ENCODE results near the gene QARS1.

Gene QARS1

DNA sequence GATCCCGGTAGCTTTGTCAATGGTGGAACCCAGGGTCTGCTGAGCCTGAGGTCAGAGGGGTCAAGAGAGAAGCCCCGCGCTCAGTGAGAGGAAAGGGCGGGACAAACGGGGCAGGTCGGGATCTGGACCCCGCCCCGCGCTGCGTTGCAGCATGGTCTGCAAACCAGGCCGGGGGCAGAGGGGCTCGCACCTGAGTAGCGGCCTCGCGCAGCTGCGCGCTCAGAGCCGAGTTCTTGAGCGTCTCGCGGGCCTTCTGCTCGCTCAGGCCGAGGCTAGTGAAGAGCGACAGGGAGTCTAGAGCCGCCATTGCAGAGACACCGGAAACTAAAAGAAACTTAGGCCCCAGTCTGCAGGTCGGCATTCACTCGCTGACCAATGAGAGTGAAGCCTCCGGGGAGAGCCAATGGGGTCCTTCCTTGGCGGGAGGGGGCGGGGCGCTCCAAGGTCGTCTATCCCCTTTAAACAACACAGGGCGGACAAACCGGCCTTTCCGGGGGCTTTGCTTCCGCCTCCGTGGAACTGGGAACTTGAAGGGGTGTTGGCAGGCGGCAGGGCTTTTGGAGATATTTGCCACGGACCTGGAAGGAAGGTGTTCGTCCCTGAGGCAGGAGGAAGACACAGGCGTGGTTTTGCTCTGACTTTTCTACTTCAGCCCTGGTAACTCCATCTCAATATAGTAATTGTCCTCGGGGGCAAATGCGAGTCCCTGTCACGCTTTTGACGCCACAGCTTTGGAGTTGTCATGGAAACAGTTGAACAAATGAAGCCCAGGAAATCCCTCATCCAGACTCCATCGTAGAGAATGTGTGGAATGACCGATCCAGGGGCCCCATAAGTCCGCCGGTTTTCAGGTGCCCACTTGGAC, at the start of gene QARS1:
Gene QARS1, minus strand, starts transcription at position 331 of the 865 bp plus-strand sequence. Its CDS starts 24 bp downstream, at position 307.
- Mint-ChIP-seq H3K4me3 (peak within 1 kb of the TSS; percentile 98), H3K27me3 (no peaks in the 10 kb centered on the region), H3K36me3 (ENCODE audit: low read depth) (peaks cover 82% of the 10 kb centered on the region), H3K4me1 (ENCODE audit: low read depth) (peaks cover 30% of the 10 kb centered on the region), H3K27ac (peak within 1 kb of the TSS; percentile 96), H3K9me3 (no peaks in the 10 kb centered on the region)
- intact Hi-C loops (cut with micrococcal nuclease): loop anchor here (1.0 kb wide), 2 partner anchors 10 to 16 kb away; partner anchors contain the start of genes QRICH1 and USP19

- H3K4me1 Mint-ChIP-seq (ENCODE audit: low read depth): no peaks in the 10 kb centered on the region
- no peaks in the 10 kb centered on the region for H3K36me3 Mint-ChIP-seq (ENCODE audit: low read depth)
- intact Hi-C loops (cut with micrococcal nuclease): no loop called here
- no peak overlapping the region for H3K4me3 Mint-ChIP-seq
- H3K27me3 Mint-ChIP-seq: peaks cover 3% of the 10 kb centered on the region
- no peaks in the 10 kb centered on the region for H3K9me3 Mint-ChIP-seq
- no peak overlapping the region for H3K27ac Mint-ChIP-seq
Observed at GRCh38 chr3:49153349-49153912, 48.9 kb upstream of the QARS1 start.

GRCh38 chr3:49151610-49152009, 47.1 kb upstream of the QARS1 start:
- intact Hi-C loops (cut with micrococcal nuclease): no loop called here
- Mint-ChIP-seq H3K4me3 (no peak overlapping the region), H3K4me1 (ENCODE audit: low read depth) (no peaks in the 10 kb centered on the region), H3K9me3 (no peaks in the 10 kb centered on the region), H3K27me3 (peaks cover 4% of the 10 kb centered on the region), H3K36me3 (ENCODE audit: low read depth) (no peaks in the 10 kb centered on the region), H3K27ac (no peak overlapping the region)

DNA sequence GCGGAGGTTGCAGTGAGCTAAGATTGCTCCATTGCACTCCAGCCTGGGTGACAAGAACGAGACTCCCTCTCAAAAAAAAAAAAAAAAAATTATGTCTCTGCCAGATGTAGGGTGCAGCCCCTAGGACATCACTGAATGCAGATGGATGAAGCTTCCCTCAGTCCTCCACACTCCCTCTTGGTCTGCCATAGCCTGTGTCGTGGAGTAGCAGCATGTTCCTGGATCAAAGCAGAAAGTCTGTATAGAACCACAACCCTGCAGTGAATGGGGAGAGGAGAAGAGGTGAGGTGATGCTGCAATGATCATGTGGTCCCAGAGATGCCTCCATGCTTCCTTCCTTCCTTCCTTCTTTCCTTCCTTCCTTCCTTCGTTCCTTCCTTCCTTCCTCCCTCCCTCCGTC, 43.6 kb upstream of the QARS1 start:
- Mint-ChIP-seq H3K36me3 (ENCODE audit: low read depth) (no peaks in the 10 kb centered on the region), H3K27me3 (peaks cover 4% of the 10 kb centered on the region), H3K4me1 (ENCODE audit: low read depth) (no peaks in the 10 kb centered on the region), H3K4me3 (no peak overlapping the region), H3K9me3 (no peaks in the 10 kb centered on the region), H3K27ac (no peak overlapping the region)
- intact Hi-C loops (cut with micrococcal nuclease): no loop called here

DNA sequence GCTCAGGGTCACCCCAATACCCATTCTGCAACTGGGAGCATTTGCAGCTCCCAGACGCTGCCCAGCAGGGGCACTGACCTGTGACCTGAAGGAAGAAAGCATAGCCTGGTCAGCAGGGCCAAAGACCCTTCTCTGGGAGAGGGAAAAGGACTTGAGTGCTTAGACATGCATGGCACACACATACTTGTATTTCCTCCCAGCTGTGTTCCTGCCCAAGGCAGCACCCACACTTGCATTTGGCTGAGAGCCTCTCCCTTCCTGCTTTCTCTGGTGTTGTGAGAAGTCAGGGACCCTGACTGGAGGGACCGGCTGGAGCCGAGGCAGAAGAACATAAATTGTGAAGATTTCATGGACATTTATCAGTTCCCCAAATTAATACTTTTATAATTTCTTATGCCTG, 35.5 kb upstream of the QARS1 start:
- Mint-ChIP-seq H3K27me3 (peaks cover 16% of the 10 kb centered on the region), H3K4me1 (ENCODE audit: low read depth) (no peaks in the 10 kb centered on the region), H3K36me3 (ENCODE audit: low read depth) (no peaks in the 10 kb centered on the region), H3K4me3 (no peak overlapping the region), H3K9me3 (peaks cover 20% of the 10 kb centered on the region), H3K27ac (no peak overlapping the region)
- intact Hi-C loops (cut with micrococcal nuclease): no loop called here

- H3K9me3 Mint-ChIP-seq: no peaks in the 10 kb centered on the region
- no peak overlapping the region for H3K4me3 Mint-ChIP-seq
- intact Hi-C loops (cut with micrococcal nuclease): no loop called here
- peak overlapping the region; percentile 14 for H3K27ac Mint-ChIP-seq
- H3K4me1 Mint-ChIP-seq (ENCODE audit: low read depth): peaks cover 26% of the 10 kb centered on the region
- H3K36me3 Mint-ChIP-seq (ENCODE audit: low read depth): peaks cover 6% of the 10 kb centered on the region
- peaks cover 10% of the 10 kb centered on the region for H3K27me3 Mint-ChIP-seq
Observed at GRCh38 chr3:49135499-49135898, 30.9 kb upstream of the QARS1 start.

GRCh38 chr3:49134471-49135265, 30.1 kb upstream of the QARS1 start:
- peaks cover 8% of the 10 kb centered on the region for H3K27me3 Mint-ChIP-seq
- intact Hi-C loops (cut with micrococcal nuclease): no loop called here

DNA sequence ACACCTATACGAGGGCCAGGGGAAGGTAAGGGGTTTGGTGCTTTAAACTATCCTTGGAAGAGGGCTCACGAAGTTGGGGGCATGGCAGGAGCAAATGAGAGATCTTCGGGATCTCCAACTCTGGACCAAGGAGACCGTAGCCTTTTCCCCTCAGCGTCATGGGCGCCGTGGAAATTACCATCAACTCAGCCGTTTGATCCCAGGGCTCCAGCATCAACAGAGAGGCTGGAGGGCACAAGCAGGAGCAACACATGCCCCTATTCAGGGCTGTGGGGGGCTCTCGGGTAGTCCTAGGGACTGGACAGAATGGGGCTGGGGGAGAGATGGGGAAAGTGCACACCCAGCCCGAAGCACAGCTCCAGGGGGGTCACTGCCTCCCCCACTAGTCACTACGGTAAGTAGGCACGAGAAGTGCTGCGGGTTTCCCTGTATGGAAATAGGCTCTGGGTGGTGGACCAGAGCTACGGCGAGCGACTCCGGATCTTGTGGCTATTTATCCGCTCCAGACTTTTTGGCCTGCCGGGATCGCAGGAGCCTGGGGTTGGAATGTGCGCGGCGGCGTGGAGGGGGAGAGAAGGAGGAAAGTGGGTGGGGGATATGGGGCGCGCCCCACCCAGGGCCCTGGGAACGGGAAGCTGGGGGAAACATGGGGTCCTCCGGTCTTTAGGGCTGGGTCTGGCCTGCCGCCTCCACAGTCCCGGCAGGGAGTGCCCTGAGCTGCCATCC, 28.8 kb upstream of the QARS1 start:
- intact Hi-C loops (cut with micrococcal nuclease): loop anchor here (2.0 kb wide), 1 partner anchor 39 kb away; the partner anchor contains the start of gene QRICH1
- H3K4me3 Mint-ChIP-seq: peak overlapping the region; percentile 79

More at GRCh38 chr3:49134471-49135265, 30.1 kb upstream of the QARS1 start:
- Mint-ChIP-seq H3K4me1 (ENCODE audit: low read depth) (peaks cover 26% of the 10 kb centered on the region), H3K4me3 (no peak overlapping the region), H3K9me3 (no peaks in the 10 kb centered on the region), H3K36me3 (ENCODE audit: low read depth) (peaks cover 12% of the 10 kb centered on the region), H3K27ac (peak overlapping the region; percentile 14)

GRCh38 chr3:49132437-49133225, 28.1 kb upstream of the QARS1 start, which contains the start of gene LAMB2:
Gene LAMB2 (minus strand): TSS chr3:49133050. CDS start chr3:49132867, 183 bp downstream.
- peak within 1 kb of the TSS; percentile 79 for H3K4me3 Mint-ChIP-seq
- no peaks in the 10 kb centered on the region for H3K9me3 Mint-ChIP-seq
- peaks cover 32% of the 10 kb centered on the region for H3K36me3 Mint-ChIP-seq (ENCODE audit: low read depth)
- H3K4me1 Mint-ChIP-seq (ENCODE audit: low read depth): peaks cover 26% of the 10 kb centered on the region
- intact Hi-C loops (cut with micrococcal nuclease): loop anchor here (2.0 kb wide), 1 partner anchor 38 kb away; the partner anchor contains the start of gene QRICH1
- H3K27ac Mint-ChIP-seq: peak within 1 kb of the TSS; percentile 86
- H3K27me3 Mint-ChIP-seq: peaks cover 4% of the 10 kb centered on the region

More for the DNA sequence above, 28.8 kb upstream of the QARS1 start:
- Mint-ChIP-seq H3K27ac (peak overlapping the region; percentile 86), H3K9me3 (no peaks in the 10 kb centered on the region), H3K4me1 (ENCODE audit: low read depth) (peaks cover 26% of the 10 kb centered on the region), H3K36me3 (ENCODE audit: low read depth) (peaks cover 25% of the 10 kb centered on the region), H3K27me3 (peaks cover 7% of the 10 kb centered on the region)

DNA sequence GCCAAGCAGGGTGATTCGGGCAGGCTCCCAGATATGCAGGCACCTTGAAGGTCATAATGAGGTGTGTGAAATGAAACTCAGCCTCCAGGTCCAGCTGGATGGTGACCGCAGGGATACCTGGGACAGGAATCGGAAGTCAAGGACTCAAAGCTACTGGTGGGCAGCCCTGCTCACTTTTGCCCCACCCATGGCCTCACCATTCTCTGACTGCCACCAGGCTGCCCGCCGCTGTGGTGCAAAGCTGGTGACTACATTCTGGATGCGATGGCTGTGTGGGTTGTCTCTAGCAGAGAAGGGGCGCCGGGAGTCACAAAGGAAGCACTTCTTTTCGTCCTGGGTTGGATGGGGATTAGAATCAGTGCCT, 27.5 kb upstream of the QARS1 start:
- Mint-ChIP-seq H3K27ac (peak overlapping the region; percentile 86), H3K36me3 (ENCODE audit: low read depth) (peaks cover 32% of the 10 kb centered on the region)

DNA sequence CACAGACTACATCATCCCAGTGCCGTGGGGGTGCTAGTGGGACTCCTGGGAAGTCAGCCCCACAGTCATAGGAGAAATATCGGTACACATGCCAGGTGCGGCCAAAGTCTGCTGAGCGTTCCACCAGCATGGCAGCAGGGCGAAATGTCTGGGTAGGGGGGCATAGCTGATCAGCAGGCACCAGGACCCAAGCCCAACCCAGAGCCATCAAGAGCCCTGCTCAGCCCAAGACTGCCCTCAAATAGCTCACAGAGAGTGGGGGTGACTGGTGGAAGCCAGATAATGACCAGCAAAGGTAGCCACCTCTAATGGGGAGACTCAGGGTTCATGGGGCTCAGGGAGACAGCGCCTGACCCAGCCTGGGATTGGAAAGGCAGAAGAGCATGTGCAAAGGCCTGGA, 27.0 kb upstream of the QARS1 start:
- peaks cover 26% of the 10 kb centered on the region for H3K4me1 Mint-ChIP-seq (ENCODE audit: low read depth)
- intact Hi-C loops (cut with micrococcal nuclease): no loop called here

More for the DNA sequence above, 27.5 kb upstream of the QARS1 start:
- H3K4me1 Mint-ChIP-seq (ENCODE audit: low read depth): peaks cover 26% of the 10 kb centered on the region
- no peaks in the 10 kb centered on the region for H3K9me3 Mint-ChIP-seq
- intact Hi-C loops (cut with micrococcal nuclease): loop anchor here (2.0 kb wide), 1 partner anchor 37 kb away; the partner anchor contains the start of gene QRICH1
- H3K4me3 Mint-ChIP-seq: peak overlapping the region; percentile 79
- peaks cover 2% of the 10 kb centered on the region for H3K27me3 Mint-ChIP-seq

DNA sequence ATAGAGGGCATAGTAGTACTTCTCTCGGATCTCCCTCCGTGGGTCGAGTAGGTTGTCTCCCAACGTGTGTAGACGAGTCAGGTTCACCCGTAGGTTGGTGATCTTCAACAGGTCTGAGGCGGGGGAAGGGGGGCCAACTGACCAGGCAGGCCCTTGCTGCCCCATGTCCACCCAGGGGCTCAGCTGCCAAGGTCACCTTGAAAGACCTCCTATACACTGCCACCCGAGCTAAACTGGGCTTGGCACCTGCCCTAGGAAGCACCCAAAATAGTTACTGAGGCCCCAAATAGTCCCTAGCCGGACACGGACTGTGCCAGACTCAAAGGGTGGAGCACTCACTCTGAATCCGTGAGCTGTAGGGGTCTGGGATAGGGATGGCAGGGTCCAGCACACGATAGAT, 26.5 kb upstream of the QARS1 start:
- no peak overlapping the region for H3K27ac Mint-ChIP-seq
- H3K4me1 Mint-ChIP-seq (ENCODE audit: low read depth): peaks cover 26% of the 10 kb centered on the region
- intact Hi-C loops (cut with micrococcal nuclease): no loop called here
- peaks cover 2% of the 10 kb centered on the region for H3K27me3 Mint-ChIP-seq
- H3K36me3 Mint-ChIP-seq (ENCODE audit: low read depth): peaks cover 37% of the 10 kb centered on the region
- H3K9me3 Mint-ChIP-seq: no peaks in the 10 kb centered on the region
- no peak overlapping the region for H3K4me3 Mint-ChIP-seq

More for the DNA sequence above, 27.0 kb upstream of the QARS1 start:
- Mint-ChIP-seq H3K4me3 (peak overlapping the region; percentile 79), H3K27me3 (peaks cover 2% of the 10 kb centered on the region), H3K27ac (peak overlapping the region; percentile 86), H3K9me3 (no peaks in the 10 kb centered on the region), H3K36me3 (ENCODE audit: low read depth) (peaks cover 32% of the 10 kb centered on the region)
